Stomach (tissue), 4 donors: ENCODE results near the gene SLC39A2.

Source experiments
- EP300 ChIP-seq: sonication (generic); formaldehyde crosslinking; IDR thresholded peaks from one replicate; pipeline ENCODE4 v1.6.1; 2017; ENCODE audit warnings: antibody characterized with exemption
- POLR2A ChIP-seq, 4 donors: fragments of 450-650 bp; IDR thresholded peaks; one replicate each; pipeline ENCODE4 v1.6.1; 2016; ENCODE audit warnings: antibody characterized with exemption in 4 of 4, control low read depth in 2 of 4, mild to moderate bottlenecking in 1 of 4, moderate library complexity in 1 of 4
- TF ChIP-seq, protein P1 (sequence below), 7 experiments: fragments of 450-650 bp in 4 of 7; fragments of 200-600 bp in 3 of 7; sonication (generic) in 3 of 7; IDR thresholded peaks; one replicate each; pipeline ENCODE4 v1.5.1; 2016 to 2019; ENCODE audit warnings: antibody characterized with exemption in 7 of 7, control low read depth in 2 of 7, mild to moderate bottlenecking in 1 of 7

DNA sequence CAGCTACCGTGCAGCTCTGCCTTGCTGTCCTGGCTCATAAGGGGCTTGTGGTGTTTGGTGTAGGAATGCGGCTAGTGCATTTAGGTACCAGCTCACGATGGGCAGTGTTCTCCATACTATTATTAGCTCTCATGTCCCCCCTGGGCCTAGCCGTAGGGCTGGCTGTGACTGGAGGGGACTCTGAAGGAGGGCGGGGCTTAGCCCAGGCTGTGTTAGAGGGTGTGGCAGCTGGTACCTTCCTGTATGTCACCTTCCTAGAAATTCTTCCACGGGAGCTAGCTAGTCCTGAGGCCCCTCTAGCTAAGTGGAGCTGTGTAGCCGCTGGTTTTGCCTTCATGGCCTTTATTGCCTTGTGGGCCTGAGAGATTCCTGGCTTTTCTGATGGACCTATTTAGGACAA, 2.1 kb downstream of the SLC39A2 start:
- TF ChIP-seq, protein P1, sequence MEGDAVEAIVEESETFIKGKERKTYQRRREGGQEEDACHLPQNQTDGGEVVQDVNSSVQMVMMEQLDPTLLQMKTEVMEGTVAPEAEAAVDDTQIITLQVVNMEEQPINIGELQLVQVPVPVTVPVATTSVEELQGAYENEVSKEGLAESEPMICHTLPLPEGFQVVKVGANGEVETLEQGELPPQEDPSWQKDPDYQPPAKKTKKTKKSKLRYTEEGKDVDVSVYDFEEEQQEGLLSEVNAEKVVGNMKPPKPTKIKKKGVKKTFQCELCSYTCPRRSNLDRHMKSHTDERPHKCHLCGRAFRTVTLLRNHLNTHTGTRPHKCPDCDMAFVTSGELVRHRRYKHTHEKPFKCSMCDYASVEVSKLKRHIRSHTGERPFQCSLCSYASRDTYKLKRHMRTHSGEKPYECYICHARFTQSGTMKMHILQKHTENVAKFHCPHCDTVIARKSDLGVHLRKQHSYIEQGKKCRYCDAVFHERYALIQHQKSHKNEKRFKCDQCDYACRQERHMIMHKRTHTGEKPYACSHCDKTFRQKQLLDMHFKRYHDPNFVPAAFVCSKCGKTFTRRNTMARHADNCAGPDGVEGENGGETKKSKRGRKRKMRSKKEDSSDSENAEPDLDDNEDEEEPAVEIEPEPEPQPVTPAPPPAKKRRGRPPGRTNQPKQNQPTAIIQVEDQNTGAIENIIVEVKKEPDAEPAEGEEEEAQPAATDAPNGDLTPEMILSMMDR (IDR thresholded peaks at IDR 0.05) = no peak
- TF ChIP-seq POLR2A (IDR thresholded peaks at IDR 0.05) (no peak), EP300 (no peak)
